Body of pancreas (tissue), 4 donors: ENCODE measurements around the gene CDK14.

Experiments
- CTCF ChIP-seq, 7 experiments: fragments of 450-650 bp in 4 of 7; fragments of 200-600 bp in 3 of 7; sonication (generic) in 3 of 7; IDR thresholded peaks; one replicate each; pipeline ENCODE4 v1.5.1; 2016 to 2019; ENCODE audit warnings: antibody characterized with exemption in 7 of 7
- POLR2A ChIP-seq, 3 donors: fragments of 450-650 bp; IDR thresholded peaks; one replicate each; pipeline ENCODE4 v1.6.1; 2016; ENCODE audit warnings: antibody characterized with exemption in 3 of 3, mild to moderate bottlenecking in 2 of 3

GRCh38 chr7:90768301-90768700 lies 172.2 kb downstream of the CDK14 start:
- TF ChIP-seq CTCF (IDR thresholded peaks at IDR 0.05) = no peak
- no peak for TF ChIP-seq POLR2A (IDR thresholded peaks at IDR 0.05)
